WTC11 (cell line): ENCODE measurements around the gene CACNA1C. TPM values are rescaled to one million over a fixed set of nuclear protein-coding genes. Genes with fewer than 3 reads are reported as not detected.
"Not testable (repeated sequence)": the region's sequence is repeated elsewhere in the genome, so short reads cannot be mapped to it uniquely, and the experiment has no call there.

Experiments
- ATAC-seq: fragments of 200-7000 bp; cut with Tn5 transposase; 2 replicates; pipeline ENCODE4 v1.10.0; 2021; ENCODE audit warnings: mild to moderate bottlenecking, moderate library complexity
- CTCF ChIA-PET: fragments of 300-600 bp; sonication (Branson Sonifier 250); formaldehyde crosslinking; loops from one replicate; lab custom pipeline; 2021; ENCODE audit warnings: antibody characterized with exemption; lab: Charles Lee
- POLR2A ChIA-PET: fragments of 350-600 bp; sonication (Branson Sonifier 250); formaldehyde crosslinking; loops from one replicate; lab custom pipeline; 2021; ENCODE audit warnings: antibody characterized with exemption; lab: Charles Lee
- DNase-seq: peaks from one replicate; pipeline ENCODE4 v3.0.0; 2021; ENCODE audit warnings: low spot score
- H3K27ac Mint-ChIP-seq: 2 replicates; pipeline ENCODE4 v1.8.0; 2021; ENCODE audit warnings: mixed read lengths
- H3K27me3 Mint-ChIP-seq: 2 replicates; pipeline ENCODE4 v1.8.0; 2021; ENCODE audit warnings: low read depth, mild to moderate bottlenecking, moderate library complexity, mixed read lengths
- H3K36me3 Mint-ChIP-seq: 2 replicates; pipeline ENCODE4 v1.8.0; 2021; ENCODE audit warnings: mixed read lengths
- H3K4me1 Mint-ChIP-seq: 2 replicates; pipeline ENCODE4 v1.8.0; 2022; ENCODE audit warnings: mixed read lengths
- H3K4me3 Mint-ChIP-seq: 2 replicates; pipeline ENCODE4 v1.8.0; 2021; ENCODE audit warnings: mild to moderate bottlenecking, moderate library complexity, mixed read lengths
- H3K9me3 Mint-ChIP-seq: 2 replicates; pipeline ENCODE4 v1.8.0; 2021; ENCODE audit warnings: mixed read lengths
- ARID4B ChIP-seq: sonication (generic); formaldehyde crosslinking; IDR thresholded peaks from 2 replicates; pipeline ENCODE4 v1.8.0; 2023; ENCODE audit warnings: missing genetic modification reagents, mild to moderate bottlenecking, borderline replicate concordance
- ERG ChIP-seq: fragments of 250-450 bp; sonication (Bioruptor Pico); IDR thresholded peaks from 2 replicates; pipeline ENCODE4 v1.8.0; 2021; ENCODE audit warnings: mild to moderate bottlenecking
- FOXP1 ChIP-seq: sonication (generic); formaldehyde crosslinking; IDR thresholded peaks from 2 replicates; pipeline ENCODE4 v1.8.0; 2022; ENCODE audit warnings: missing genetic modification reagents, mild to moderate bottlenecking, moderate library complexity, borderline replicate concordance
- GABPB1 ChIP-seq: sonication (generic); formaldehyde crosslinking; IDR thresholded peaks from 2 replicates; pipeline ENCODE4 v1.8.1; 2023; ENCODE audit warnings: mild to moderate bottlenecking, missing genetic modification reagents
- HMGA2 ChIP-seq: fragments of 250-450 bp; sonication (Bioruptor Pico); IDR thresholded peaks from 2 replicates; pipeline ENCODE4 v1.4.0; 2021; ENCODE audit warnings: mild to moderate bottlenecking, moderate library complexity
- MYBL2 ChIP-seq: sonication (generic); formaldehyde crosslinking; IDR thresholded peaks from 2 replicates; pipeline ENCODE4 v1.8.1; 2023; ENCODE audit warnings: mild to moderate bottlenecking, moderate library complexity, missing genetic modification reagents
- NR2C2 ChIP-seq: sonication (generic); formaldehyde crosslinking; IDR thresholded peaks from 2 replicates; pipeline ENCODE4 v1.8.0; 2022; ENCODE audit warnings: mild to moderate bottlenecking, missing genetic modification reagents
- OVOL2 ChIP-seq: fragments of 250-450 bp; sonication (Bioruptor Pico); IDR thresholded peaks from 2 replicates; pipeline ENCODE4 v1.9.0; 2021; ENCODE audit warnings: mild to moderate bottlenecking, borderline replicate concordance
- SMAD4 ChIP-seq: sonication (generic); formaldehyde crosslinking; IDR thresholded peaks from 2 replicates; pipeline ENCODE4 v1.8.0; 2022; ENCODE audit warnings: mild to moderate bottlenecking, missing genetic modification reagents
- ZNF219 ChIP-seq: sonication (generic); formaldehyde crosslinking; IDR thresholded peaks from 2 replicates; pipeline ENCODE4 v1.8.0; 2023; ENCODE audit warnings: missing genetic modification reagents, mild to moderate bottlenecking, borderline replicate concordance
- ZNF423 ChIP-seq: fragments of 250-450 bp; sonication (Bioruptor Pico); IDR thresholded peaks from 2 replicates; pipeline ENCODE4 v2.1.2; 2022; ENCODE audit warnings: mild to moderate bottlenecking, moderate library complexity
- total RNA-seq: library from RNA; stranded (reverse); gene quantifications from 3 replicates; pipeline ENCODE4 v1.2.3, GENCODE V29; 2021
- TF ChIP-seq, protein P1 (sequence below): fragments of 200-600 bp; IDR thresholded peaks from 2 replicates; pipeline ENCODE4 v1.8.0; 2022; ENCODE audit warnings: antibody characterized with exemption
- TF ChIP-seq, protein P2 (sequence below): sonication (generic); formaldehyde crosslinking; IDR thresholded peaks from 2 replicates; pipeline ENCODE4 v1.8.1; 2023; ENCODE audit warnings: mild to moderate bottlenecking, missing genetic modification reagents, moderate library complexity
- TF ChIP-seq, protein P3 (sequence below): sonication (generic); formaldehyde crosslinking; conservative IDR thresholded peaks from 2 replicates; pipeline ENCODE4 v1.8.1; 2023; ENCODE audit warnings: mild to moderate bottlenecking, low read depth, missing genetic modification reagents, moderate library complexity
- TF ChIP-seq, protein P4 (sequence below): sonication (generic); formaldehyde crosslinking; IDR thresholded peaks from 2 replicates; pipeline ENCODE4 v1.8.0; 2022; ENCODE audit warnings: missing genetic modification reagents

Gene CACNA1C
- total RNA-seq, 1 experiment from 2014 or later = 1.7 TPM

DNA sequence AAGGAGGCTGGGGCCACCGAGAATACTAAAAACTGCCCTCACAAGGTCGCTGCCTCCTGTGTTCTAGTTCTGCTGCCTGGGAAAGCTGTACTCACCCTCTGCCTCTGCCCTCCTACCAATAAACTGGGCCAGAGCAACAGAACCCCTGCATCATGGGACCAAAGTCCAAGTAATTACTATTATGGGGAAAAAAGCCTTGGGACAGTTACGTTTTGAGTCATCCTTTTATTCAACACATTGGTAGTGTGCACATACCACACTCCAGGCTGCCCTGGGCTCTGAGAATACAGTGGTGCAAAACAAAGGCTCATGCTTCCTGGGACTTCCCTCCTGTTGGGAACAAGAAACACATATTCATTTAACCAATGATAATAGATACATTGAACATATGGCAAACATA, 49.0 kb downstream of the CACNA1C start (continued):
- TF ChIP-seq SMAD4 (CRISPR knock-in tag) = no peak
- no peak for TF ChIP-seq OVOL2
- TF ChIP-seq, protein P1, sequence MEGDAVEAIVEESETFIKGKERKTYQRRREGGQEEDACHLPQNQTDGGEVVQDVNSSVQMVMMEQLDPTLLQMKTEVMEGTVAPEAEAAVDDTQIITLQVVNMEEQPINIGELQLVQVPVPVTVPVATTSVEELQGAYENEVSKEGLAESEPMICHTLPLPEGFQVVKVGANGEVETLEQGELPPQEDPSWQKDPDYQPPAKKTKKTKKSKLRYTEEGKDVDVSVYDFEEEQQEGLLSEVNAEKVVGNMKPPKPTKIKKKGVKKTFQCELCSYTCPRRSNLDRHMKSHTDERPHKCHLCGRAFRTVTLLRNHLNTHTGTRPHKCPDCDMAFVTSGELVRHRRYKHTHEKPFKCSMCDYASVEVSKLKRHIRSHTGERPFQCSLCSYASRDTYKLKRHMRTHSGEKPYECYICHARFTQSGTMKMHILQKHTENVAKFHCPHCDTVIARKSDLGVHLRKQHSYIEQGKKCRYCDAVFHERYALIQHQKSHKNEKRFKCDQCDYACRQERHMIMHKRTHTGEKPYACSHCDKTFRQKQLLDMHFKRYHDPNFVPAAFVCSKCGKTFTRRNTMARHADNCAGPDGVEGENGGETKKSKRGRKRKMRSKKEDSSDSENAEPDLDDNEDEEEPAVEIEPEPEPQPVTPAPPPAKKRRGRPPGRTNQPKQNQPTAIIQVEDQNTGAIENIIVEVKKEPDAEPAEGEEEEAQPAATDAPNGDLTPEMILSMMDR = no peak
- TF ChIP-seq ZNF423 (CRISPR knock-in tag) = no peak
- TF ChIP-seq FOXP1 (CRISPR knock-in tag) = no peak
- TF ChIP-seq, protein P2, sequence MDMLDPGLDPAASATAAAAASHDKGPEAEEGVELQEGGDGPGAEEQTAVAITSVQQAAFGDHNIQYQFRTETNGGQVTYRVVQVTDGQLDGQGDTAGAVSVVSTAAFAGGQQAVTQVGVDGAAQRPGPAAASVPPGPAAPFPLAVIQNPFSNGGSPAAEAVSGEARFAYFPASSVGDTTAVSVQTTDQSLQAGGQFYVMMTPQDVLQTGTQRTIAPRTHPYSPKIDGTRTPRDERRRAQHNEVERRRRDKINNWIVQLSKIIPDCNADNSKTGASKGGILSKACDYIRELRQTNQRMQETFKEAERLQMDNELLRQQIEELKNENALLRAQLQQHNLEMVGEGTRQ (CRISPR knock-in tag) = no peak
- TF ChIP-seq, protein P3, sequence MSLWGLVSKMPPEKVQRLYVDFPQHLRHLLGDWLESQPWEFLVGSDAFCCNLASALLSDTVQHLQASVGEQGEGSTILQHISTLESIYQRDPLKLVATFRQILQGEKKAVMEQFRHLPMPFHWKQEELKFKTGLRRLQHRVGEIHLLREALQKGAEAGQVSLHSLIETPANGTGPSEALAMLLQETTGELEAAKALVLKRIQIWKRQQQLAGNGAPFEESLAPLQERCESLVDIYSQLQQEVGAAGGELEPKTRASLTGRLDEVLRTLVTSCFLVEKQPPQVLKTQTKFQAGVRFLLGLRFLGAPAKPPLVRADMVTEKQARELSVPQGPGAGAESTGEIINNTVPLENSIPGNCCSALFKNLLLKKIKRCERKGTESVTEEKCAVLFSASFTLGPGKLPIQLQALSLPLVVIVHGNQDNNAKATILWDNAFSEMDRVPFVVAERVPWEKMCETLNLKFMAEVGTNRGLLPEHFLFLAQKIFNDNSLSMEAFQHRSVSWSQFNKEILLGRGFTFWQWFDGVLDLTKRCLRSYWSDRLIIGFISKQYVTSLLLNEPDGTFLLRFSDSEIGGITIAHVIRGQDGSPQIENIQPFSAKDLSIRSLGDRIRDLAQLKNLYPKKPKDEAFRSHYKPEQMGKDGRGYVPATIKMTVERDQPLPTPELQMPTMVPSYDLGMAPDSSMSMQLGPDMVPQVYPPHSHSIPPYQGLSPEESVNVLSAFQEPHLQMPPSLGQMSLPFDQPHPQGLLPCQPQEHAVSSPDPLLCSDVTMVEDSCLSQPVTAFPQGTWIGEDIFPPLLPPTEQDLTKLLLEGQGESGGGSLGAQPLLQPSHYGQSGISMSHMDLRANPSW (CRISPR knock-in tag) = no peak

GRCh38 chr12:2102736-2103135, 49.9 kb downstream of the CACNA1C start:
- not testable (repeated sequence) for H3K27ac Mint-ChIP-seq

GRCh38 chr12:2105387-2105786, 52.6 kb downstream of the CACNA1C start:
- H3K4me1 Mint-ChIP-seq, POLR2A ChIA-PET, H3K4me3 Mint-ChIP-seq, H3K9me3 Mint-ChIP-seq, DNase-seq, H3K36me3 Mint-ChIP-seq, ATAC-seq, H3K27me3 Mint-ChIP-seq, H3K27ac Mint-ChIP-seq: not testable (repeated sequence)
- CTCF ChIA-PET = interaction anchor here (1.5 kb wide), 1 partner anchor 48 kb away, joined by 4 read pairs; no protein-coding TSS in a partner anchor

More at GRCh38 chr12:2102736-2103135, 49.9 kb downstream of the CACNA1C start:
- H3K27me3 Mint-ChIP-seq, ATAC-seq, H3K36me3 Mint-ChIP-seq, POLR2A ChIA-PET, CTCF ChIA-PET, DNase-seq, H3K9me3 Mint-ChIP-seq, H3K4me1 Mint-ChIP-seq, H3K4me3 Mint-ChIP-seq: not testable (repeated sequence)

DNA sequence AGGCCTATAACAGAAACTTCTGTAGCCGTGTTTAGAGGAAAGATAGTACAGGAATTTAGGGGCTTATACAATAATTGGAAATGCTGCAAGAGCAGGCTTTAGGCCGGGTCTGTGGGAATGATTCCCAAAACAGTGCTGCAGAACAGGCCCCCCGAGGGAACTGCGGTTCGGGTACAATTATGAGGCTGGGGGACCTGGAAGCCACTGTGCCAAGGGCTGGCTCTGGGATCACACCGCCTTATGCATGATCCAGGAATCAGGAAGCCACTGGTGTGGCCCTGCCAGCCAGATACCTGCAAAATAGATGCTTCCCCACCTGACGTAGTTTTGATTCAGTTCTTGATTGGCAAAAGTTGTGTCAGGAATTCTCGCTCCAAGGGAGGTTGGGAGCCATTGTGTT, 55.4 kb downstream of the CACNA1C start:
- Mint-ChIP-seq H3K9me3 (no peaks in the 10 kb centered on the region; the same call in 1 of the 2 replicates), H3K36me3 (no peaks in the 10 kb centered on the region), H3K4me3 (no peak overlapping the region), H3K27ac (no peak overlapping the region), H3K4me1 (no peaks in the 10 kb centered on the region), H3K27me3 (no peaks in the 10 kb centered on the region; the same call in 1 of the 2 replicates)
- ChIA-PET CTCF (no interaction called here), POLR2A (no interaction called here)
- ATAC-seq = no peak
- DNase-seq = no peak
- TF ChIP-seq GABPB1 (CRISPR knock-in tag) (no peak), ZNF219 (CRISPR knock-in tag) (no peak), ARID4B (CRISPR knock-in tag) (no peak), NR2C2 (CRISPR knock-in tag) (no peak), HMGA2 (no peak), OVOL2 (no peak), MYBL2 (CRISPR knock-in tag) (no peak), ERG (CRISPR knock-in tag) (no peak)
- TF ChIP-seq, protein P4, sequence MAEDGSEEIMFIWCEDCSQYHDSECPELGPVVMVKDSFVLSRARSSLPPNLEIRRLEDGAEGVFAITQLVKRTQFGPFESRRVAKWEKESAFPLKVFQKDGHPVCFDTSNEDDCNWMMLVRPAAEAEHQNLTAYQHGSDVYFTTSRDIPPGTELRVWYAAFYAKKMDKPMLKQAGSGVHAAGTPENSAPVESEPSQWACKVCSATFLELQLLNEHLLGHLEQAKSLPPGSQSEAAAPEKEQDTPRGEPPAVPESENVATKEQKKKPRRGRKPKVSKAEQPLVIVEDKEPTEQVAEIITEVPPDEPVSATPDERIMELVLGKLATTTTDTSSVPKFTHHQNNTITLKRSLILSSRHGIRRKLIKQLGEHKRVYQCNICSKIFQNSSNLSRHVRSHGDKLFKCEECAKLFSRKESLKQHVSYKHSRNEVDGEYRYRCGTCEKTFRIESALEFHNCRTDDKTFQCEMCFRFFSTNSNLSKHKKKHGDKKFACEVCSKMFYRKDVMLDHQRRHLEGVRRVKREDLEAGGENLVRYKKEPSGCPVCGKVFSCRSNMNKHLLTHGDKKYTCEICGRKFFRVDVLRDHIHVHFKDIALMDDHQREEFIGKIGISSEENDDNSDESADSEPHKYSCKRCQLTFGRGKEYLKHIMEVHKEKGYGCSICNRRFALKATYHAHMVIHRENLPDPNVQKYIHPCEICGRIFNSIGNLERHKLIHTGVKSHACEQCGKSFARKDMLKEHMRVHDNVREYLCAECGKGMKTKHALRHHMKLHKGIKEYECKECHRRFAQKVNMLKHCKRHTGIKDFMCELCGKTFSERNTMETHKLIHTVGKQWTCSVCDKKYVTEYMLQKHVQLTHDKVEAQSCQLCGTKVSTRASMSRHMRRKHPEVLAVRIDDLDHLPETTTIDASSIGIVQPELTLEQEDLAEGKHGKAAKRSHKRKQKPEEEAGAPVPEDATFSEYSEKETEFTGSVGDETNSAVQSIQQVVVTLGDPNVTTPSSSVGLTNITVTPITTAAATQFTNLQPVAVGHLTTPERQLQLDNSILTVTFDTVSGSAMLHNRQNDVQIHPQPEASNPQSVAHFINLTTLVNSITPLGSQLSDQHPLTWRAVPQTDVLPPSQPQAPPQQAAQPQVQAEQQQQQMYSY (CRISPR knock-in tag) = no peak
